Measurements from ENCODE around the gene SUN1.

SUN1 gene

GRCh38 chr7:895451-896052 is 63.3 kb downstream of the SUN1 start:
- Histone ChIP-seq H3K79me2 (ENCODE audit: low read length) (no peaks in the 10 kb centered on the region), H3K4me1 (ENCODE audit: low read length) (no peaks in the 10 kb centered on the region), H3K27me3 (replicated peaks; ENCODE audit: insufficient read depth, low read length) (no peaks in the 10 kb centered on the region), H3K4me2 (ENCODE audit: low read depth, low read length) (no peak overlapping the region), H3K27ac (ENCODE audit: low read length) (no peak overlapping the region), H3K9me3 (replicated peaks; ENCODE audit: insufficient read depth, low read length) (no peaks in the 10 kb centered on the region), H3K36me3 (replicated peaks; ENCODE audit: insufficient read depth, low read length) (peaks cover 13% of the 10 kb centered on the region), H4K20me1 (ENCODE audit: insufficient read depth, low read length) (no peaks in the 10 kb centered on the region), H2AFZ (ENCODE audit: low read length) (no peak overlapping the region), H3K9me2 (replicated peaks; ENCODE audit: insufficient read depth, low read length) (no peaks in the 10 kb centered on the region), H3F3A (ENCODE audit: insufficient read depth, low read length) (no peaks in the 10 kb centered on the region), H3K9ac (ENCODE audit: low read length) (no peak overlapping the region), H3K4me3 (ENCODE audit: low read length) (no peak overlapping the region)
- no peak for TF ChIP-seq EZH2phosphoT487 (IDR thresholded peaks at IDR 0.05; ENCODE audit: low read length)
- no peak for TF ChIP-seq CTCF (IDR thresholded peaks at IDR 0.05; ENCODE audit: low read length)
- no peak for TF ChIP-seq EZH2 (optimal IDR thresholded peaks at IDR 0.05; ENCODE audit: low read depth, low read length)
- DNase-seq = no peak

- Histone ChIP-seq H3K4me3 (ENCODE audit: low read length) (no peak overlapping the region), H3K79me2 (ENCODE audit: low read length) (no peaks in the 10 kb centered on the region), H3K4me1 (ENCODE audit: low read length) (no peaks in the 10 kb centered on the region), H2AFZ (ENCODE audit: low read length) (no peak overlapping the region), H3F3A (ENCODE audit: insufficient read depth, low read length) (no peaks in the 10 kb centered on the region), H3K9me3 (replicated peaks; ENCODE audit: insufficient read depth, low read length) (no peaks in the 10 kb centered on the region), H3K4me2 (ENCODE audit: low read depth, low read length) (no peak overlapping the region), H3K27ac (ENCODE audit: low read length) (no peak overlapping the region), H3K27me3 (replicated peaks; ENCODE audit: insufficient read depth, low read length) (no peaks in the 10 kb centered on the region), H3K9ac (ENCODE audit: low read length) (no peak overlapping the region), H3K9me2 (replicated peaks; ENCODE audit: insufficient read depth, low read length) (no peaks in the 10 kb centered on the region), H3K36me3 (replicated peaks; ENCODE audit: insufficient read depth, low read length) (peaks cover 13% of the 10 kb centered on the region), H4K20me1 (ENCODE audit: insufficient read depth, low read length) (no peaks in the 10 kb centered on the region)
- TF ChIP-seq CTCF (IDR thresholded peaks at IDR 0.05; ENCODE audit: low read length) (no peak), EZH2 (optimal IDR thresholded peaks at IDR 0.05; ENCODE audit: low read depth, low read length) (no peak), EZH2phosphoT487 (IDR thresholded peaks at IDR 0.05; ENCODE audit: low read length) (no peak)
- no peak for DNase-seq
Observed at GRCh38 chr7:896346-897075, 64.2 kb downstream of the SUN1 start.

GRCh38 chr7:897086-897485 is 64.8 kb downstream of the SUN1 start:
- no peaks in the 10 kb centered on the region for H3F3A ChIP-seq (ENCODE audit: insufficient read depth, low read length)
- peaks cover 9% of the 10 kb centered on the region for H3K36me3 ChIP-seq (replicated peaks; ENCODE audit: insufficient read depth, low read length)
- no peaks in the 10 kb centered on the region for H3K79me2 ChIP-seq (ENCODE audit: low read length)
- no peak overlapping the region for H3K27ac ChIP-seq (ENCODE audit: low read length)
- no peak overlapping the region for H2AFZ ChIP-seq (ENCODE audit: low read length)
- H4K20me1 ChIP-seq (ENCODE audit: insufficient read depth, low read length) = no peaks in the 10 kb centered on the region
- H3K9me3 ChIP-seq (replicated peaks; ENCODE audit: insufficient read depth, low read length) = no peaks in the 10 kb centered on the region
- TF ChIP-seq EZH2 (optimal IDR thresholded peaks at IDR 0.05; ENCODE audit: low read depth, low read length) (no peak), CTCF (IDR thresholded peaks at IDR 0.05; ENCODE audit: low read length) (no peak), EZH2phosphoT487 (IDR thresholded peaks at IDR 0.05; ENCODE audit: low read length) (no peak)
- H3K4me2 ChIP-seq (ENCODE audit: low read depth, low read length) = no peak overlapping the region
- no peaks in the 10 kb centered on the region for H3K9me2 ChIP-seq (replicated peaks; ENCODE audit: insufficient read depth, low read length)
- H3K4me3 ChIP-seq (ENCODE audit: low read length) = no peak overlapping the region
- no peak for DNase-seq
- H3K4me1 ChIP-seq (ENCODE audit: low read length) = no peaks in the 10 kb centered on the region
- H3K27me3 ChIP-seq (replicated peaks; ENCODE audit: insufficient read depth, low read length) = no peaks in the 10 kb centered on the region
- H3K9ac ChIP-seq (ENCODE audit: low read length) = no peak overlapping the region
